Endothelial cell of umbilical vein (primary cell): ENCODE results near the gene GRK5. TPM values are rescaled to one million over a fixed set of nuclear protein-coding genes. Genes with fewer than 3 reads are reported as not detected.

Experiments used
- BruUV-seq: library from RNA; stranded (reverse); fragments of 400-500 nt; replicated peaks from 2 replicates; lab custom pipeline; 2021; lab: Mats Ljungman, UMichigan
- CTCF ChIA-PET: fragments of 300-600, 350-600 bp; sonication (Branson Sonifier 250); formaldehyde crosslinking; loops from one replicate; lab custom pipeline; 2021; ENCODE audit warnings: antibody characterized with exemption, inconsistent platforms; lab: Charles Lee
- POLR2A ChIA-PET: fragments of 300-600, 350-600 bp; sonication (Branson Sonifier 250); formaldehyde crosslinking; loops from one replicate; lab custom pipeline; 2021; ENCODE audit warnings: antibody characterized with exemption, inconsistent platforms; lab: Charles Lee
- DNase-seq: peaks from one replicate; pipeline ENCODE4 v3.0.0-alpha.2; 2011; ENCODE audit warnings: low read depth, low spot score
- FAIRE-seq: peaks from 2 replicates; lab custom pipeline; 2011; peaks lifted over from hg19 to GRCh38; lab: Jason Lieb, UNC
- H2AFZ ChIP-seq: 2 replicates; pipeline ENCODE4 v1.6.0; 2012; ENCODE audit warnings: low read depth, low read length, control low read depth, inconsistent platforms
- H3K27ac ChIP-seq: 2 replicates; pipeline ENCODE4 v1.5.1; 2011; ENCODE audit warnings: low read depth, mild to moderate bottlenecking, control low read depth, low read length, moderate library complexity; ENCODE audit not compliant: insufficient read depth
- H3K27me3 ChIP-seq, 2 experiments: 2 replicates each; pipeline versions ENCODE4 v1.6.0 to v1.6.1; 2011; ENCODE audit warnings: low read length in 2 of 2, mixed read lengths in 1 of 2; ENCODE audit not compliant: control insufficient read depth in 2 of 2, insufficient read depth in 2 of 2
- H3K36me3 ChIP-seq, 2 experiments: 2 replicates in 1 of 2; 3 replicates in 1 of 2; pipeline ENCODE4 v1.5.1; 2011; ENCODE audit warnings: low read length in 2 of 2, mild to moderate bottlenecking in 1 of 2, moderate library complexity in 1 of 2; ENCODE audit not compliant: control insufficient read depth in 2 of 2, insufficient read depth in 2 of 2; ENCODE audit errors: extremely low read depth in 1 of 2
- H3K4me1 ChIP-seq: 3 replicates; pipeline ENCODE4 v1.5.1; 2011; ENCODE audit warnings: mild to moderate bottlenecking, low read length; ENCODE audit not compliant: control insufficient read depth, insufficient read depth; ENCODE audit errors: extremely low read depth
- H3K4me2 ChIP-seq: 2 replicates; pipeline ENCODE4 v1.6.1; 2011; ENCODE audit warnings: low read length, control low read depth, mixed read lengths; ENCODE audit not compliant: insufficient read depth
- H3K4me3 ChIP-seq, 3 experiments: fragments of 200-600 bp in 1 of 3; sonication (generic), shearing (Covaris generic) in 1 of 3; replicated peaks in 1 of 3; 2 replicates each; pipeline ENCODE4 v1.5.1; 2011 to 2016; ENCODE audit warnings: control low read depth in 3 of 3, low read length in 3 of 3, mild to moderate bottlenecking in 2 of 3, inconsistent platforms in 1 of 3, low read depth in 1 of 3, moderate library complexity in 1 of 3; ENCODE audit not compliant: insufficient read depth in 1 of 3
- H3K79me2 ChIP-seq: 2 replicates; pipeline ENCODE4 v1.6.0; 2012; ENCODE audit warnings: low read length, inconsistent platforms; ENCODE audit not compliant: control insufficient read depth, insufficient read depth
- H3K9ac ChIP-seq: replicated peaks from 2 replicates; pipeline ENCODE3; 2011; ENCODE audit warnings: low read length, control low read depth; ENCODE audit not compliant: insufficient read depth; ENCODE audit errors: extremely low read depth
- H3K9me1 ChIP-seq: replicated peaks from 3 replicates; pipeline ENCODE4 v1.6.0; 2011; ENCODE audit warnings: mild to moderate bottlenecking, low read length; ENCODE audit not compliant: control insufficient read depth, insufficient read depth; ENCODE audit errors: extremely low read depth
- H3K9me3 ChIP-seq: replicated peaks from 2 replicates; pipeline ENCODE4 v1.5.1; 2012; ENCODE audit warnings: low read length, inconsistent platforms; ENCODE audit not compliant: control insufficient read depth, insufficient read depth
- H4K20me1 ChIP-seq: replicated peaks from 2 replicates; pipeline ENCODE3; 2011; ENCODE audit warnings: mild to moderate bottlenecking, low read length; ENCODE audit not compliant: control insufficient read depth, insufficient read depth; ENCODE audit errors: extremely low read depth
- EZH2 ChIP-seq: IDR thresholded peaks from 2 replicates; pipeline ENCODE4 v1.6.1; 2012; ENCODE audit warnings: borderline replicate concordance, low read depth, mild to moderate bottlenecking, moderate library complexity, low read length, inconsistent platforms; ENCODE audit not compliant: severe bottlenecking
- FOS ChIP-seq: IDR thresholded peaks from 2 replicates; pipeline ENCODE4 v1.6.1; 2011; ENCODE audit warnings: mild to moderate bottlenecking, low read length, moderate library complexity, borderline replicate concordance; ENCODE audit not compliant: insufficient read depth
- GATA2 ChIP-seq: IDR thresholded peaks from 2 replicates; pipeline ENCODE4 v1.7.0; 2011; ENCODE audit warnings: low read depth, mild to moderate bottlenecking, moderate library complexity, mixed read lengths, low read length; ENCODE audit not compliant: insufficient read length, insufficient read depth
- JUN ChIP-seq: IDR thresholded peaks from 2 replicates; pipeline ENCODE4 v1.6.1; 2011; ENCODE audit warnings: borderline replicate concordance, low read depth; ENCODE audit not compliant: insufficient read length, insufficient read depth
- MYC ChIP-seq: IDR thresholded peaks from one replicate; pipeline ENCODE4 v1.6.1; 2011; ENCODE audit warnings: mild to moderate bottlenecking, low read depth, low read length
- POLR2A ChIP-seq: IDR thresholded peaks from 2 replicates; pipeline ENCODE4 v1.6.1; 2012; ENCODE audit warnings: low read depth, mild to moderate bottlenecking, control low read depth, low read length
- POLR2AphosphoS5 ChIP-seq: IDR thresholded peaks from 2 replicates; pipeline ENCODE4 v1.6.1; 2012; ENCODE audit warnings: low read depth, mild to moderate bottlenecking, control low read depth, low read length, moderate library complexity; ENCODE audit not compliant: insufficient read depth
- dilution Hi-C: fragments of 300-500 bp; cut with MboI; formaldehyde crosslinking; loops from one replicate; pipeline ENCODE4 v1.15.0; 2019; ENCODE audit warnings: low sequenced_read_pairs; ENCODE audit not compliant: extremely low pct_ligation_motif_present
- intact Hi-C: fragments of 100-400 bp; cut with micrococcal nuclease; formaldehyde crosslinking; loops from one replicate; pipeline ENCODE4 v1.10.0; 2022
- polyA plus RNA-seq, 4 experiments: library from polyadenylated mRNA; depleted of rRNA in 3 of 4; stranded (reverse) in 3 of 4; unstranded in 1 of 4; fragments of >200 nt; gene quantifications; 2 replicates each; pipeline versions ENCODE4 v1.2.1 to v1.2.3, GENCODE V29; 2011 to 2012; ENCODE audit warnings: missing spikeins in 1 of 4
- total RNA-seq: library from RNA; stranded (reverse); gene quantifications from 2 replicates; pipeline ENCODE4 v1.2.3, GENCODE V29; 2021
- TF ChIP-seq, protein P1 (sequence below), 2 donors: IDR thresholded peaks; 1 replicate in 1 of 2; 2 replicates in 1 of 2; pipeline ENCODE4 v1.5.1; 2011; ENCODE audit warnings: low read length in 2 of 2, mild to moderate bottlenecking in 2 of 2, moderate library complexity in 2 of 2, control low read depth in 1 of 2, inconsistent platforms in 1 of 2, low read depth in 1 of 2; ENCODE audit not compliant: insufficient read depth in 1 of 2; ENCODE audit errors: extremely low read depth in 1 of 2
- TF ChIP-seq, protein P2 (sequence below): IDR thresholded peaks from 2 replicates; pipeline ENCODE4 v1.6.1; 2011; ENCODE audit not compliant: insufficient read depth, insufficient read length

GRK5 gene
- total and polyA plus RNA-seq, 2 donors (not counting 3 experiments of a cell fraction or from before 2014, with no cell fraction given) = 13.1 to 29.5 TPM

DNA sequence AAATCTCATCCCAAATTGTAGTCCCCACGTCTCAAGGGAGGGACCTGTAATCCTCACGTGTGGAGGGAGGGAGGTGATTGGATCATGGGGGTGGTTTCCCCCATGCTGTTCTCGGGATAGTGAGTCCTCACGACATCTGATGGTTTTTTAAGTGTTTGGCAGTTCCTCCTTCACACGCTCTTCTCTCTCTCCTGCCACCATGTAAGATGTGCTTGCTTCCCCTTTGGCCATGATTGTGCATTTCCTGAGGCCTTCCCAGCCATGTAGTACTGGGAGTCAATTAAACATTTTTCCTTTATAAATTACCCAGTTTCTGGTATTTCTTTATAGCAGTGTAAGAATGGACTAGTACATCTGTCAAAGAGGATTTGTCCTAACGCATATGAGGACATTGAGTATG lies 275.6 kb downstream of the GRK5 start:
- CTCF ChIA-PET = interaction anchor here (1.0 kb wide), 1 partner anchor 38 kb away, joined by 3 read pairs; no protein-coding TSS in a partner anchor

More for the DNA sequence above, 275.6 kb downstream of the GRK5 start:
- no peaks in the 10 kb centered on the region for H4K20me1 ChIP-seq
- no peak for FAIRE-seq
- no peak for DNase-seq
- BruUV-seq = no TSS peak
- intact Hi-C loops = no loop called here
- H3K79me2 ChIP-seq = no peaks in the 10 kb centered on the region
- dilution Hi-C loops = no loop called here
- no peaks in the 10 kb centered on the region for H3K9me3 ChIP-seq
- no peaks in the 10 kb centered on the region for H3K9me1 ChIP-seq
- H3K4me3 ChIP-seq = no peak overlapping the region
- H3K9ac ChIP-seq = no peak overlapping the region
- H3K36me3 ChIP-seq = no peaks in the 10 kb centered on the region
- H3K27me3 ChIP-seq = peaks cover 13 to 19% of the 10 kb centered on the region in 2 experiments
- no peak overlapping the region for H2AFZ ChIP-seq
- H3K27ac ChIP-seq = no peak overlapping the region
- H3K4me2 ChIP-seq = no peak overlapping the region
- TF ChIP-seq FOS = no peak
- TF ChIP-seq, protein P1, sequence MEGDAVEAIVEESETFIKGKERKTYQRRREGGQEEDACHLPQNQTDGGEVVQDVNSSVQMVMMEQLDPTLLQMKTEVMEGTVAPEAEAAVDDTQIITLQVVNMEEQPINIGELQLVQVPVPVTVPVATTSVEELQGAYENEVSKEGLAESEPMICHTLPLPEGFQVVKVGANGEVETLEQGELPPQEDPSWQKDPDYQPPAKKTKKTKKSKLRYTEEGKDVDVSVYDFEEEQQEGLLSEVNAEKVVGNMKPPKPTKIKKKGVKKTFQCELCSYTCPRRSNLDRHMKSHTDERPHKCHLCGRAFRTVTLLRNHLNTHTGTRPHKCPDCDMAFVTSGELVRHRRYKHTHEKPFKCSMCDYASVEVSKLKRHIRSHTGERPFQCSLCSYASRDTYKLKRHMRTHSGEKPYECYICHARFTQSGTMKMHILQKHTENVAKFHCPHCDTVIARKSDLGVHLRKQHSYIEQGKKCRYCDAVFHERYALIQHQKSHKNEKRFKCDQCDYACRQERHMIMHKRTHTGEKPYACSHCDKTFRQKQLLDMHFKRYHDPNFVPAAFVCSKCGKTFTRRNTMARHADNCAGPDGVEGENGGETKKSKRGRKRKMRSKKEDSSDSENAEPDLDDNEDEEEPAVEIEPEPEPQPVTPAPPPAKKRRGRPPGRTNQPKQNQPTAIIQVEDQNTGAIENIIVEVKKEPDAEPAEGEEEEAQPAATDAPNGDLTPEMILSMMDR (IDR thresholded peaks at IDR 0.05; ENCODE audit: extremely low read depth in 1 of 2, insufficient read depth in 1 of 2, low read depth in 1 of 2, low read length in 2 of 2) = no peak
- TF ChIP-seq EZH2 = no peak
- TF ChIP-seq, protein P2, sequence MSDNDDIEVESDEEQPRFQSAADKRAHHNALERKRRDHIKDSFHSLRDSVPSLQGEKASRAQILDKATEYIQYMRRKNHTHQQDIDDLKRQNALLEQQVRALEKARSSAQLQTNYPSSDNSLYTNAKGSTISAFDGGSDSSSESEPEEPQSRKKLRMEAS = no peak
- no peak for TF ChIP-seq MYC
- TF ChIP-seq GATA2 = no peak
- no peak for TF ChIP-seq JUN
- no peak for TF ChIP-seq POLR2AphosphoS5
- TF ChIP-seq POLR2A = no peak
- POLR2A ChIA-PET = interaction anchor here (0.6 kb wide), 1 partner anchor 212 kb away, joined by 3 read pairs; no protein-coding TSS in a partner anchor
- H3K4me1 ChIP-seq = no peaks in the 10 kb centered on the region
